Activated CD4-positive, alpha-beta T cell treated with anti-CD3 and anti-CD28 coated beads, Interleukin-2, amount 50 U/mL, for 24 hours (primary cell): ENCODE data around the gene OSM.
A peak's percentile ranks its signal among the peaks of the same experiment; 100 is the strongest.
"Not testable (repeated sequence)": the region's sequence is repeated elsewhere in the genome, so short reads cannot be mapped to it uniquely, and the experiment has no call there.

Experiments used
- DNase-seq, 2 donors: peaks; one replicate each; pipeline ENCODE4 v3.0.0-alpha.2; 2020; ENCODE audit warnings: low read depth in 1 of 2, low spot score in 1 of 2

The OSM gene

GRCh38 chr22:30228509-30229359 lies 37.9 kb downstream of the OSM start:
- DNase-seq = no peak

DNA sequence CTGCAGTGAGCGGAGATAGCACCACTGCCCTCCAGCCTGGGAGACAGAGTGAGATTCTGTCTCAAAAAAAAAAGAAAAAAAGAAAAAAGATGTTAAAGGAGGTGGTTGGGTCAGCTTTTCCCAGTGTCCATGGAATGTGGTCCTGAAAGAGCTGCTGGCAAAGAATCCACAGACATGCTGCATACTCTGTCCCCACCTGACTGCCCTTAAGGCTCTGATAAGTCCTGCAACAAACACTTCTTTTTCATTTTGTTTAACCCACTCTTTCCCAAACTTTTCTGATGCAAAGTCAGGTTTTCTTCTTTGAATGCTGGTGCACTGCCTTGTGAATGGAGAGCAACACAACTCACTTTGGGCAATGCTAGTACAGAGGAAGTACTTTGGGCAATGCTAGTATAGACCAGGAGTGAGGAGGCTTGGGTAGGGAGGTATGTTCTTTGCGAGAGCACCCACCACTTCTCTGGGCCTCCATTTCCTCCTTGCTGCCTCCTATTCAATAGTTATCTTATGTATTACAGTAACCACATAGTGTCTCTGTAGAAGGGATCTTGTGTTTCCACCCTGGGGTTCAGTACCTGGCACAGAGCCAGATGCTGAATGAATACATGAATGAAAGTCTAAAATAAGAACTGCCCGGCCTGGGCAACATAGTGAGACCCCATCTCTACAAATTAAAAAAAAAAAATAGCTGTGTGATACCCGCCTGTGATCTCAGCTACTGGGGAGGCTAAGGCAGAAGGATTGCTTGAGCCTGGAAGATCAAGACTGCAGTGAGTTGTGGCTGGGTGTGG lies 39.0 kb downstream of the OSM start:
- DNase-seq = no peak

DNA sequence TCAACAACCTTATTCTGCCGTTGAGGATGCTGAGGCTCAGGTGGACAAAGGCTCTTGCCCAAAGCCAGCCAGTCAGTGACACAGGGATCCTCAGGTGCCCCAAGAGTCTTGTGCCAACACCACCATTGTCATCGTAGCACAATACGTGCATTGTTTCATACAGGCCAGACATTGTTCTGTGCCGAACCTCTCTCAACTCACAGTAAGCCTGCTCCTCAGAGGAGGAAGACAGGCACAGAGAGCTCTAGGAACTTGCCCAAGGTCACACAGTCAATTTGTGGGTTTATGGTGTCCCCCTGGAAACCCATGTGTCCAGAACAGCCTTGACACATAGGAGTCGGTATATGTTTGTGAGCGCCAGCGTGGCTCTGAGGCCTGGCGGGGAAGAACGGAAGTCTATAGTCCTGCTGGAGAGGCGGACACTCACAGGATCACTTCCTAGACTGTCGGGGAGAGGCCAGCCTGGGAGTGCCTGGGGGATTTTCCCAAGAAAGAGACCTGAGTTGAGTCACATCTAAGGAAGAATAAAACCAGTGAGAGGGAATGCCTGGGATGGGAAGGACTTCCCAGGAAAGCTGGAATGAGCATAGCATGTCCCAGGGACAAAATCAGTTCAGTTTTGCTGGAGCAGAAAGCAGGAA lies 40.3 kb downstream of the OSM start:
- DNase-seq = no peak

GRCh38 chr22:30225220-30225927 lies 41.3 kb downstream of the OSM start:
- DNase-seq = no peak

GRCh38 chr22:30224161-30224857 lies 42.3 kb downstream of the OSM start:
- no peak for DNase-seq

GRCh38 chr22:30223303-30223702 lies 43.3 kb downstream of the OSM start:
- no peak for DNase-seq

GRCh38 chr22:30222321-30222720 lies 44.3 kb downstream of the OSM start:
- no peak for DNase-seq

GRCh38 chr22:30221121-30221992 lies 45.3 kb downstream of the OSM start:
- peak in 1 of 2 donors; percentile 23 for DNase-seq

GRCh38 chr22:30220338-30221012 lies 46.2 kb downstream of the OSM start:
- no peak for DNase-seq

DNA sequence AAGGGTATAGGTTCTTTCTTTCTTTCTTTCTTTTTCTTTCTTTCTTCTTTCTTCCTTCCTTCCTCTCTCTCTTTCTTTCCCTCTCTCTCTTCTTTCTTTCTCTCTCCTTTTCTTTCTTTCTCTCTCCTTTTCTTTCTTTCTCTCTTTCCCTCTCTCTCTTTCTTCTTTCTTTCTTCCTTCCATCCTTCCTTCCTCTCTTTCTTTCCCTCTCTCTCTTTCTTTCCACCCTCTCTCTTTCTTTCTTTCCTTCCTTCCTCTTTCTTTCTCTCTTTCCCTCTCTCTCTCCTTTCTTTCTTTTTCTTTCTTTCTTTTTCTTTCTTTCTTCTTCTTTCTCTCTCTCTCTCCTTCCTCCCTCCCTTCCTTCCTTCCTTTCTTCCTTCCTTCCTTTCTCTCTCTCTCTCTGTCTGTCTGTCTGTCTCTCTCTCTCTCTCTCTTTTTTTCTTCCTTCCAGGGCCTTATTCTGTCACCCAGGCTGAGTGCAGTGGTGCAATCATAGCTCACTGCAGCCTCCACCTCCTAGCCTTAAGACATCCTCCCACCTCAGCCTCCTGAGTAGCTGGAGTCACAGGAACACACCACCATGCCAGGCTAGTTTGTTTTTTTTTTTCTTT lies 46.9 kb downstream of the OSM start:
- DNase-seq = no peak

GRCh38 chr22:30219049-30219654 lies 47.5 kb downstream of the OSM start:
- no peak for DNase-seq

DNA sequence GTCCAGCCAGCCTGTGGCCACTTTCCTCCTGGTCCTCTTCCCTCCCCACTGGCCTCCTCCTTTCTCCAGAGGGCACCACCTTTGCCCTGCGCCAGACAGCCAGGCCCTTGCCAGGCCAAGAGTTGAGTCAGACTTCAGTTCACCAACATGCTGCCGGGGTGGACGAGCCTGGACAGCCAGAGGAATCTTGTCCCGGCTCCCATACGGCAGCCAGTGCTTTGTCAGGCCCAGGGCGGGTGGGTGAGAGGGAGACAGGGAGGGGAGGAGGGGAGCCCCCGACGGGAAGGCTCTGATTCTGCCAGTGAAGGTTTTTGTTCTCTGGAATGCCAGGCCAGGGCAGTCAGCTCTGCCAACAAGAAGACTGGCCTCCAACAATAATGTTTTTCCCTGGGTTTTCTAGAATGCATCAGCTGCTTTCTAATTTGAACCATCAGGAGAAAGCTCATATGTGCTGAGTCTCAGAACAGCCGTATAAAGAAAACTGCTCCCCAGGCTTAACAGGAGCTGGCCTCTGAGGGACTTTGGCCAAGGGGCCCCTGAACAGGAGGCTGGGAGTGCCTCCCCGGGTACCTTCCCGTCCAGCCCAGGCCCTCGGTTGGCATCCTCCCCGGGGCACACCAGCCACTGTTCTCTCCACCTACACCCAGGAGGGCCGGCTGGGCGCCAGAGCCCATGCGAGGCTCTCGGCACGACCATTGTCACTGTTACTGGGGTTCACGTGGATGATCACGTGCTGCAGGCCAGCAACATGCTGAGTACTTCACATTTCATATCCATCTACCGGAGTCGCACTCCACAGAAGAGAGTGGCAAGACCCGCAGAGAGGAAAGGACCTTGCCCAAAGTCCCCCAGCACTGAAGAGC lies 48.7 kb downstream of the OSM start:
- DNase-seq = no peak

- no peak for DNase-seq
These were observed 49.9 kb downstream of the OSM start for GRCh38 chr22:30216710-30217109.

DNA sequence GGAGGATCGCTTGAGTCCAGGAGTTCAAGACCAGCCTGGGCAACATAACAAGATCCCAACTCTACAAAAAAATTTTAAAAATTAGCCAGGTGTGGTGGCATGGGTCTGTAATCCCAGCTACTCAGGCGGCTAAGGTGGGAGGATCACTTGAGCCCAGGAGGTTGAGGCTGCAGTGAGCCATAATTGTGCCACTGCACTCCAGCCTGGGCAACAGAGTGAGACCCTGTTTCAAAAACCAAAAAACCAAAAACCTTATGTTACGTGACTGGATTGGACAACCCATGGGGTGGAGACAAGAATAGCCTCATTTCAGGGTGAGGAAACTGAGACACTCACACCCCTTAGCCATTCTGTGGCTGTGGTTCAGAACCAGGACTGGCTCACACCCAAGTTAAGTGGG lies 50.4 kb downstream of the OSM start:
- DNase-seq = not testable (repeated sequence)

GRCh38 chr22:30214703-30215407 lies 51.8 kb downstream of the OSM start:
- DNase-seq = no peak

DNA sequence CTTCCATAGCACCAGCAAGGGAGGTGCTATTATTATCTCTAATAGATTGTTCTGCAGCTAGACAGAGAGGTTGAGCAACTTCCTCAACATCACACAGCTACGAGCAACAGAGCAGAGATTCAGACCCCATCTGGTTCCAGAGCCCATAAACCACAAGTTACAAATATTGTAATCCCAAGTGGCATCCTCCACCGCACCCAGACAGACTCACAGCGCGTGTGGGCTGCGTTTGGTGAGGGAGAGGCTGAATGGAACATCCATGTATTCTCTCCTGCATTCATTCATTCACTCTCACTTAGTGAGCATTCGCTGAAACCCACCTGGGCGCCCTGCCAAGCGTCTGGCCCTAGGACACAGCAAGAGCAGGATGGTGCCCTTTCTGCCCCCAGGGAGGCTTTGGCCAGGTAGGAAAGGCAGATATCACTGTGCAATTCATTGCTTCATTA lies 53.6 kb downstream of the OSM start:
- DNase-seq = no peak
